H9 (cell line): ENCODE results near the gene OR6C65. TPM values are rescaled to one million over a fixed set of nuclear protein-coding genes. Genes with fewer than 3 reads are reported as not detected.

Experiments
- DNase-seq: peaks from one replicate; pipeline ENCODE4 v3.0.0-alpha.2; 2017
- H2AFZ ChIP-seq: one replicate; pipeline ENCODE4 v1.6.1; 2013; ENCODE audit warnings: mild to moderate bottlenecking, low read length, control low read depth, moderate library complexity
- H2AK5ac ChIP-seq: 2 replicates; pipeline ENCODE4 v1.6.1; 2013; ENCODE audit warnings: low read length, control low read depth, mixed read lengths; ENCODE audit not compliant: insufficient read length
- H2BK120ac ChIP-seq: one replicate; pipeline ENCODE4 v1.6.1; 2013; ENCODE audit warnings: low read depth, mild to moderate bottlenecking, low read length, control low read depth, inconsistent platforms; ENCODE audit not compliant: poor library complexity, severe bottlenecking
- H2BK12ac ChIP-seq: 2 replicates; pipeline ENCODE4 v1.6.1; 2013; ENCODE audit warnings: low read length, control low read depth, mixed read lengths, low read depth; ENCODE audit not compliant: insufficient read length
- H2BK15ac ChIP-seq: 2 replicates; pipeline ENCODE4 v1.6.1; 2013; ENCODE audit warnings: low read depth, low read length, control low read depth
- H2BK20ac ChIP-seq: one replicate; pipeline ENCODE4 v1.6.1; 2013; ENCODE audit warnings: low read depth, mild to moderate bottlenecking, low read length, control low read depth, inconsistent platforms; ENCODE audit not compliant: poor library complexity, severe bottlenecking
- H2BK5ac ChIP-seq: 2 replicates; pipeline ENCODE4 v1.6.1; 2013; ENCODE audit warnings: low read length, control low read depth, mixed read lengths; ENCODE audit not compliant: insufficient read length
- H3K14ac ChIP-seq: 2 replicates; pipeline ENCODE4 v1.6.1; 2013; ENCODE audit warnings: low read length, control low read depth; ENCODE audit not compliant: insufficient read depth
- H3K18ac ChIP-seq: 2 replicates; pipeline ENCODE4 v1.6.1; 2013; ENCODE audit warnings: low read depth, mild to moderate bottlenecking, mixed read lengths, low read length, control low read depth; ENCODE audit not compliant: insufficient read length
- H3K23ac ChIP-seq: 2 replicates; pipeline ENCODE4 v1.6.1; 2013; ENCODE audit warnings: low read length, control low read depth, mixed read lengths, low read depth; ENCODE audit not compliant: insufficient read length
- H3K23me2 ChIP-seq: 2 replicates; pipeline ENCODE4 v1.6.1; 2013; ENCODE audit warnings: low read depth, mild to moderate bottlenecking, mixed read lengths, low read length, control low read depth; ENCODE audit not compliant: insufficient read length, poor library complexity, severe bottlenecking
- H3K27ac ChIP-seq: 2 replicates; pipeline ENCODE4 v1.5.1; 2013; ENCODE audit warnings: low read length, control low read depth, mixed read lengths, low read depth; ENCODE audit not compliant: insufficient read length
- H3K27me3 ChIP-seq: 2 replicates; pipeline ENCODE4 v1.6.1; 2013; ENCODE audit warnings: low read length, control low read depth, inconsistent platforms; ENCODE audit not compliant: insufficient read depth
- H3K4ac ChIP-seq: 2 replicates; pipeline ENCODE4 v1.6.1; 2013; ENCODE audit warnings: low read depth, mild to moderate bottlenecking, control low read depth, inconsistent platforms, low read length, moderate library complexity
- H3K4me1 ChIP-seq: 2 replicates; pipeline ENCODE4 v1.6.1; 2013; ENCODE audit warnings: low read length, control low read depth, inconsistent platforms; ENCODE audit not compliant: insufficient read depth
- H3K4me2 ChIP-seq: 2 replicates; pipeline ENCODE4 v1.6.1; 2013; ENCODE audit warnings: low read length, control low read depth, mixed read lengths; ENCODE audit not compliant: insufficient read length, insufficient read depth
- H3K56ac ChIP-seq: 2 replicates; pipeline ENCODE4 v1.6.1; 2013; ENCODE audit warnings: low read depth, mild to moderate bottlenecking, mixed read lengths, low read length, control low read depth; ENCODE audit not compliant: insufficient read length
- H3K79me1 ChIP-seq: 2 replicates; pipeline ENCODE4 v1.6.1; 2013; ENCODE audit warnings: low read depth, mild to moderate bottlenecking, moderate library complexity, low read length, control low read depth, inconsistent platforms; ENCODE audit not compliant: insufficient read depth, poor library complexity, severe bottlenecking
- H3K79me2 ChIP-seq: 2 replicates; pipeline ENCODE4 v1.6.1; 2013; ENCODE audit warnings: low read length, control low read depth, inconsistent platforms; ENCODE audit not compliant: insufficient read depth
- H3K9ac ChIP-seq: 2 replicates; pipeline ENCODE4 v1.6.1; 2013; ENCODE audit warnings: low read length, control low read depth, mixed read lengths; ENCODE audit not compliant: insufficient read length; ENCODE audit errors: extremely low read depth
- H3K9me3 ChIP-seq: one replicate; pipeline ENCODE4 v1.6.1; 2013; ENCODE audit warnings: low read depth, low read length, inconsistent platforms; ENCODE audit not compliant: control insufficient read depth
- H3T11ph ChIP-seq: one replicate; pipeline ENCODE4 v1.6.1; 2013; ENCODE audit warnings: mild to moderate bottlenecking, low read length, control low read depth, inconsistent platforms
- H4K20me1 ChIP-seq: one replicate; pipeline ENCODE4 v1.6.1; 2013; ENCODE audit not compliant: control insufficient read depth, insufficient read length, insufficient read depth
- H4K5ac ChIP-seq: 2 replicates; pipeline ENCODE4 v1.6.1; 2013; ENCODE audit warnings: low read depth, mild to moderate bottlenecking, mixed read lengths, low read length, control low read depth; ENCODE audit not compliant: insufficient read length
- H4K8ac ChIP-seq: replicated peaks from 2 replicates; pipeline ENCODE4 v1.6.1; 2013; ENCODE audit warnings: low read length, control low read depth, mixed read lengths, low read depth; ENCODE audit not compliant: insufficient read length
- H4K91ac ChIP-seq: 2 replicates; pipeline ENCODE4 v1.6.1; 2013; ENCODE audit warnings: low read depth, mild to moderate bottlenecking, moderate library complexity, mixed read lengths, low read length, control low read depth; ENCODE audit not compliant: insufficient read length
- H3K27ac Mint-ChIP-seq, 3 experiments: 2 replicates in 2 of 3; 3 replicates in 1 of 3; pipeline ENCODE4 v1.8.0; 2020 to 2021; ENCODE audit warnings: mixed read lengths in 3 of 3, mild to moderate bottlenecking in 1 of 3, moderate library complexity in 1 of 3
- H3K27me3 Mint-ChIP-seq: 2 replicates; pipeline ENCODE4 v1.8.0; 2021; ENCODE audit warnings: low read depth, mild to moderate bottlenecking, moderate library complexity, mixed read lengths
- H3K36me3 Mint-ChIP-seq, 3 experiments: 2 replicates in 2 of 3; 3 replicates in 1 of 3; pipeline ENCODE4 v1.8.0; 2020 to 2021; ENCODE audit warnings: low read depth in 3 of 3, mixed read lengths in 3 of 3; ENCODE audit not compliant: insufficient read depth in 1 of 3
- H3K4me1 Mint-ChIP-seq, 2 experiments: 2 replicates each; pipeline ENCODE4 v1.8.0; 2020; ENCODE audit warnings: mixed read lengths in 2 of 2
- H3K4me3 Mint-ChIP-seq, 2 experiments: 2 replicates in 1 of 2; 3 replicates in 1 of 2; pipeline ENCODE4 v1.8.0; 2020 to 2021; ENCODE audit warnings: mild to moderate bottlenecking in 2 of 2, mixed read lengths in 2 of 2, moderate library complexity in 1 of 2
- H3K9me3 Mint-ChIP-seq, 2 experiments: 2 replicates in 1 of 2; 3 replicates in 1 of 2; pipeline ENCODE4 v1.8.0; 2020; ENCODE audit warnings: mild to moderate bottlenecking in 2 of 2, mixed read lengths in 2 of 2, moderate library complexity in 1 of 2
- CTCF ChIP-seq: fragments of 200-600 bp; sonication (generic); conservative IDR thresholded peaks from 3 replicates; pipeline ENCODE4 v1.8.0; 2021; ENCODE audit warnings: antibody characterized with exemption, mild to moderate bottlenecking
- WGBS: extraction: QIAGEN DNeasy Blood & Tissue Kit; methylation state at CpG from one replicate; pipeline ENCODE4 v1.1.7; 2013; ENCODE audit warnings: missing lambda C conversion rate, low lambda C conversion rate, mixed read lengths; ENCODE audit not compliant: insufficient read length; ENCODE audit errors: extremely low coverage; 5-methylcytosine and 5-hydroxymethylcytosine counted together
- total RNA-seq: library from RNA; stranded (reverse); gene quantifications from 2 replicates; pipeline ENCODE4 v1.2.1, GENCODE V29; 2021

OR6C65 gene
- total RNA-seq, 1 experiment from 2014 or later, result not detected

- H2BK15ac ChIP-seq, result no peak overlapping the region
- H2AK5ac ChIP-seq, result no peak overlapping the region
- H3K56ac ChIP-seq, result no peak overlapping the region
- no peak overlapping the region for H3K27ac ChIP-seq
- H2BK20ac ChIP-seq, result no peak overlapping the region
- no peak overlapping the region for H3K9ac ChIP-seq
- H3K27me3 Mint-ChIP-seq, result no peaks in the 10 kb centered on the region
- no peak overlapping the region for H2BK12ac ChIP-seq
- no peak overlapping the region for H2AFZ ChIP-seq
- no peaks in the 10 kb centered on the region for H3K23me2 ChIP-seq
- no peak overlapping the region for H3K4me3 Mint-ChIP-seq
- H3K79me2 ChIP-seq, result no peaks in the 10 kb centered on the region
- H3K9me3 ChIP-seq, result no peaks in the 10 kb centered on the region
- no peak overlapping the region for H2BK5ac ChIP-seq
- no peak overlapping the region for H3K18ac ChIP-seq
- no peak overlapping the region for H3K27ac Mint-ChIP-seq
- no CpG with 5 or more reads among the region's 1 CpG for WGBS
- no peaks in the 10 kb centered on the region for H3K27me3 ChIP-seq
- no peak overlapping the region for H3K4me2 ChIP-seq
- H4K20me1 ChIP-seq, result no peaks in the 10 kb centered on the region
- no peaks in the 10 kb centered on the region for H3K79me1 ChIP-seq
- no peaks in the 10 kb centered on the region for H3K36me3 Mint-ChIP-seq
- H2BK120ac ChIP-seq, result no peak overlapping the region
- no peak overlapping the region for H3T11ph ChIP-seq
- H4K91ac ChIP-seq, result no peak overlapping the region
- no peaks in the 10 kb centered on the region for H3K4me1 ChIP-seq
- no peak overlapping the region for H3K4ac ChIP-seq
- H3K9me3 Mint-ChIP-seq, result no peaks in the 10 kb centered on the region; a peak in 1 of 5 replicates
- no peak overlapping the region for H3K23ac ChIP-seq
- no peak overlapping the region for H4K5ac ChIP-seq
- no peak for TF ChIP-seq CTCF
- H3K14ac ChIP-seq, result no peak overlapping the region
- H3K4me1 Mint-ChIP-seq, result peaks cover 0 to 6% of the 10 kb centered on the region in 2 experiments; a peak in 2 of 4 replicates
- H4K8ac ChIP-seq, result no peak overlapping the region
- no peak for DNase-seq
Measured at GRCh38 chr12:55416961-55417360, 16.6 kb downstream of the OR6C65 start.
